Heart left ventricle (tissue), 16 donors: ENCODE data around the gene FGF2. TPM values are rescaled to one million over a fixed set of nuclear protein-coding genes. Genes with fewer than 3 reads are reported as not detected.

Experiments used
- ATAC-seq, 4 donors: fragments of 200-7000 bp; cut with Tn5 transposase; one replicate each; pipeline ENCODE4 v1.9.1; 2020 to 2022; ENCODE audit warnings: moderate library complexity in 4 of 4, mild to moderate bottlenecking in 3 of 4, moderate number of reproducible peaks in 1 of 4
- DNase-seq, 5 donors: peaks; one replicate each; pipeline ENCODE4 v3.0.0-alpha.2; 2020
- H3K27ac ChIP-seq, 12 donors: fragments of 200-600 bp; sonication (generic) in 4 of 12; one replicate each; pipeline versions ENCODE4 v1.5.0 to v1.8.0; 2016 to 2022; ENCODE audit warnings: mild to moderate bottlenecking in 2 of 12
- H3K27me3 ChIP-seq, 9 donors: fragments of 200-600 bp; sonication (generic) in 2 of 9; one replicate each; pipeline versions ENCODE4 v1.5.1 to v1.8.0; 2016 to 2022; ENCODE audit warnings: mild to moderate bottlenecking in 3 of 9
- H3K36me3 ChIP-seq, 9 donors: fragments of 200-600 bp; sonication (generic) in 2 of 9; one replicate each; pipeline versions ENCODE4 v1.5.0 to v1.8.0; 2018 to 2022; ENCODE audit warnings: mild to moderate bottlenecking in 2 of 9
- H3K4me1 ChIP-seq, 12 donors: fragments of 200-600 bp; sonication (generic) in 4 of 12; one replicate each; pipeline versions ENCODE4 v1.5.0 to v1.8.0; 2016 to 2022; ENCODE audit warnings: mild to moderate bottlenecking in 3 of 12
- H3K4me3 ChIP-seq, 12 donors: fragments of 200-600 bp; sonication (generic) in 4 of 12; one replicate each; pipeline versions ENCODE4 v1.5.0 to v1.8.0; 2017 to 2022; ENCODE audit warnings: mild to moderate bottlenecking in 9 of 12, moderate library complexity in 4 of 12
- H3K9me3 ChIP-seq, 12 donors: fragments of 200-600 bp; sonication (generic) in 4 of 12; one replicate each; pipeline versions ENCODE4 v1.5.0 to v1.8.0; 2016 to 2022; ENCODE audit warnings: mild to moderate bottlenecking in 1 of 12
- POLR2A ChIP-seq, 2 donors: fragments of 450-650 bp; IDR thresholded peaks; one replicate each; pipeline ENCODE4 v1.6.1; 2017; ENCODE audit warnings: antibody characterized with exemption in 2 of 2, mild to moderate bottlenecking in 2 of 2, moderate library complexity in 2 of 2
- WGBS, 4 donors: extraction: QIAGEN DNeasy Blood & Tissue Kit in 2 of 4; methylation state at CpG; one replicate each; pipeline versions ENCODE4 v1.1.5 to v1.1.7; 2013 to 2018; 5-methylcytosine and 5-hydroxymethylcytosine counted together
- intact Hi-C, 10 donors: fragments of 100-400 bp; cut with DNase I; formaldehyde crosslinking; loops; one replicate each; pipeline versions ENCODE4 v1.11.1 to v1.14.2; 2022
- polyA plus RNA-seq, 2 donors: library from polyadenylated mRNA; stranded (reverse); fragments of 200-250 nt; gene quantifications; one replicate each; pipeline ENCODE4 v1.2.3, GENCODE V29; 2013
- total RNA-seq, 9 donors: library from RNA; depleted of rRNA in 2 of 9; stranded (reverse); fragments of >200 nt in 2 of 9; fragmentation: NEBNext Ultra II Directional in 3 of 9; extraction: Animal tissue kit (Norgen Biotek cat#: 25700) in 3 of 9; gene quantifications; one replicate each; pipeline versions ENCODE4 v1.1.0 to v1.2.4, GENCODE V29; 2016 to 2023
- TF ChIP-seq, protein P1 (sequence below), 12 donors: fragments of 200-600 bp; sonication (generic) in 4 of 12; IDR thresholded peaks; one replicate each; pipeline versions ENCODE4 v1.5.0 to v1.8.0; 2018 to 2022; ENCODE audit warnings: antibody characterized with exemption in 12 of 12, mild to moderate bottlenecking in 5 of 12
- donor health status: ischemic (EF 13 %, LVEDD 7.1; RV severe dilation, severe dysfunction).
- donor health status: healthy with polysubstance abuse.
- donor health status: DM: no; HTN: yes; CAD: no.
- donor health status: DM: no; HTN: no; CAD: no.
- donor health status: ischemic (EF 25% LVEDD 6.9; RV normal size, moderate dysfunction).
- donor health status: ischemic (EF 25% LVEDD 5.7; RV mildly dilated, moderate dysfunction).
- donor health status: healthy.
- donor health status: DM: yes; HTN: yes; CAD: no.
- donor health status: ischemic (EF 35%, LVEDD 5.7; RV mildly dilated, moderate dysfunction).
- donor health status: nonischemic (EF 11% LVEDD 7.7; RV severe dilation, severe dysfunction).
- donor health status: DM: yes; HTN: yes; CAD: no.
- donor health status: PGD.
- donor health status: ischemic (EF 29% LVEDD 5.4; RV normal size, mild dysfunction).
- donor health status: nonischemic (EF 23%, LVEDD 6.1; RV moderate dilation, normal function).

FGF2 gene
- total and polyA plus RNA-seq, 11 donors, result 2.2 to 14.4 (median 5.9) TPM

GRCh38 chr4:122873821-122874593, 47.4 kb downstream of the FGF2 start:
- WGBS, 4 donors, result 81 to 90% (median 83%) methylated on average over 4 of the region's 4 CpGs

GRCh38 chr4:122875949-122876348, 49.3 kb downstream of the FGF2 start:
- 90 to 92% (median 92%) methylated on average over 5 of the region's 5 CpGs for WGBS, 4 donors
- TF ChIP-seq, protein P1, sequence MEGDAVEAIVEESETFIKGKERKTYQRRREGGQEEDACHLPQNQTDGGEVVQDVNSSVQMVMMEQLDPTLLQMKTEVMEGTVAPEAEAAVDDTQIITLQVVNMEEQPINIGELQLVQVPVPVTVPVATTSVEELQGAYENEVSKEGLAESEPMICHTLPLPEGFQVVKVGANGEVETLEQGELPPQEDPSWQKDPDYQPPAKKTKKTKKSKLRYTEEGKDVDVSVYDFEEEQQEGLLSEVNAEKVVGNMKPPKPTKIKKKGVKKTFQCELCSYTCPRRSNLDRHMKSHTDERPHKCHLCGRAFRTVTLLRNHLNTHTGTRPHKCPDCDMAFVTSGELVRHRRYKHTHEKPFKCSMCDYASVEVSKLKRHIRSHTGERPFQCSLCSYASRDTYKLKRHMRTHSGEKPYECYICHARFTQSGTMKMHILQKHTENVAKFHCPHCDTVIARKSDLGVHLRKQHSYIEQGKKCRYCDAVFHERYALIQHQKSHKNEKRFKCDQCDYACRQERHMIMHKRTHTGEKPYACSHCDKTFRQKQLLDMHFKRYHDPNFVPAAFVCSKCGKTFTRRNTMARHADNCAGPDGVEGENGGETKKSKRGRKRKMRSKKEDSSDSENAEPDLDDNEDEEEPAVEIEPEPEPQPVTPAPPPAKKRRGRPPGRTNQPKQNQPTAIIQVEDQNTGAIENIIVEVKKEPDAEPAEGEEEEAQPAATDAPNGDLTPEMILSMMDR (IDR thresholded peaks at IDR 0.05), result no peak
- TF ChIP-seq POLR2A (IDR thresholded peaks at IDR 0.05), result no peak

More at GRCh38 chr4:122873821-122874593, 47.4 kb downstream of the FGF2 start:
- ATAC-seq (peak in 1 of 4 donors; percentile 53), DNase-seq (no peak)
- Histone ChIP-seq H3K27ac (no peak overlapping the region), H3K4me1 (no peaks in the 10 kb centered on the region), H3K27me3 (no peaks in the 10 kb centered on the region), H3K36me3 (peaks cover 0 to 8% (median 0%) of the 10 kb centered on the region in 9 donors), H3K9me3 (peaks cover 0 to 2% (median 0%) of the 10 kb centered on the region in 12 donors), H3K4me3 (no peak overlapping the region)
- TF ChIP-seq, protein P1 (IDR thresholded peaks at IDR 0.05), result no peak
- intact Hi-C loops, result no loop called here

GRCh38 chr4:122876456-122876855, 49.8 kb downstream of the FGF2 start:
- ATAC-seq, result no peak
- Histone ChIP-seq H3K4me3 (no peak overlapping the region), H3K36me3 (peaks cover 0 to 8% (median 0%) of the 10 kb centered on the region in 9 donors), H3K4me1 (no peaks in the 10 kb centered on the region), H3K27ac (no peak overlapping the region), H3K9me3 (no peaks in the 10 kb centered on the region), H3K27me3 (no peaks in the 10 kb centered on the region)
- 95 to 97% (median 96%) methylated on average over 3 of the region's 3 CpGs for WGBS, 4 donors
- TF ChIP-seq POLR2A (IDR thresholded peaks at IDR 0.05), result no peak
- TF ChIP-seq, protein P1 (IDR thresholded peaks at IDR 0.05), result no peak
- intact Hi-C loops, result no loop called here
- no peak for DNase-seq

More at GRCh38 chr4:122875949-122876348, 49.3 kb downstream of the FGF2 start:
- Histone ChIP-seq H3K9me3 (no peaks in the 10 kb centered on the region), H3K36me3 (peaks cover 0 to 8% (median 0%) of the 10 kb centered on the region in 9 donors), H3K27ac (no peak overlapping the region), H3K4me1 (no peaks in the 10 kb centered on the region), H3K27me3 (no peaks in the 10 kb centered on the region), H3K4me3 (no peak overlapping the region)
- intact Hi-C loops, result no loop called here
- ATAC-seq (no peak), DNase-seq (no peak)

DNA sequence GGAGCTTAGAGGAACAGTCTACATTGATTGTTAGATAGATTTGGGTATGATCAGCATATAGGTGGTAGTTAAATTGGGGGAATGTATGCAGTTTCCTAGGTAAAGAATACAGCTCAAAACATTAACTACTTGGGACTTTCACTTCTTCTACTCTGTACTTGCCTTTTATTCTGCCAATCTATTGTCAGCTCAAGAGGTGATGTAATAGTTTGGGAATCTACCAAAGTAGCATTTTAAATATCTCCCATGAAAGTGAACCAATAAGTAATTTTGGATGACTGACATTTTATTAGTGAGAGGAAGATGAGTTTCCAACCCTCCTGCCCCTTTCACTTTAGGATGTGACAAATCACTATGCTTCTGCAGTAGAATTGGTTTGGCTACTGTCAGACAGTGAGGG, 52.4 kb downstream of the FGF2 start:
- no peaks in the 10 kb centered on the region for H3K4me1 ChIP-seq
- no peak overlapping the region for H3K4me3 ChIP-seq
- TF ChIP-seq, protein P1 (IDR thresholded peaks at IDR 0.05), result no peak
- no peak for TF ChIP-seq POLR2A (IDR thresholded peaks at IDR 0.05)
- H3K9me3 ChIP-seq, result no peaks in the 10 kb centered on the region
- DNase-seq (no peak), ATAC-seq (no peak)
- intact Hi-C loops, result no loop called here
- H3K27ac ChIP-seq, result no peak overlapping the region
- peaks cover 0 to 15% (median 0%) of the 10 kb centered on the region in 9 donors for H3K36me3 ChIP-seq
- H3K27me3 ChIP-seq, result no peaks in the 10 kb centered on the region
